Progenitor cell of endocrine pancreas (in vitro differentiated cells): ENCODE results near the gene ARRB1. TPM values are rescaled to one million over a fixed set of nuclear protein-coding genes. Genes with fewer than 3 reads are reported as not detected.
"Not testable (repeated sequence)": the region's sequence is repeated elsewhere in the genome, so short reads cannot be mapped to it uniquely, and the experiment has no call there.

Source experiments
- DNase-seq: peaks from one replicate; pipeline ENCODE4 v3.0.0; 2021; ENCODE audit warnings: low spot score; ENCODE audit not compliant: unreplicated experiment
- H3K27ac Mint-ChIP-seq: 2 replicates; pipeline ENCODE4 v1.8.0; 2021; ENCODE audit warnings: mild to moderate bottlenecking, moderate library complexity, mixed read lengths
- H3K27me3 Mint-ChIP-seq: 2 replicates; pipeline ENCODE4 v1.8.0; 2021; ENCODE audit warnings: mixed read lengths
- H3K36me3 Mint-ChIP-seq: 2 replicates; pipeline ENCODE4 v1.8.0; 2022; ENCODE audit warnings: mixed read lengths; ENCODE audit not compliant: insufficient read depth
- H3K4me1 Mint-ChIP-seq: 2 replicates; pipeline ENCODE4 v1.8.0; 2021; ENCODE audit warnings: low read depth, mixed read lengths
- H3K4me3 Mint-ChIP-seq: 2 replicates; pipeline ENCODE4 v1.8.0; 2021; ENCODE audit warnings: low read depth, mild to moderate bottlenecking, moderate library complexity, mixed read lengths
- H3K9me3 Mint-ChIP-seq: 2 replicates; pipeline ENCODE4 v1.8.0; 2021; ENCODE audit warnings: low read depth, mixed read lengths
- total RNA-seq: library from RNA; stranded (reverse); gene quantifications from 2 replicates; pipeline ENCODE4 v1.2.1, GENCODE V29; 2021
- TF ChIP-seq, protein P1 (sequence below): fragments of 200-600 bp; sonication (generic); IDR thresholded peaks from one replicate; pipeline ENCODE4 v1.5.0; 2021; ENCODE audit warnings: antibody characterized with exemption, mild to moderate bottlenecking; ENCODE audit not compliant: unreplicated experiment

Gene ARRB1
- total RNA-seq, 1 donor from 2014 or later: 32.5 TPM

- Mint-ChIP-seq H3K27me3 (no peaks in the 10 kb centered on the region), H3K36me3 (peaks cover 2% of the 10 kb centered on the region), H3K27ac (no peak overlapping the region), H3K9me3 (peaks cover 3% of the 10 kb centered on the region), H3K4me1 (no peaks in the 10 kb centered on the region), H3K4me3 (no peak overlapping the region)
- TF ChIP-seq, protein P1, sequence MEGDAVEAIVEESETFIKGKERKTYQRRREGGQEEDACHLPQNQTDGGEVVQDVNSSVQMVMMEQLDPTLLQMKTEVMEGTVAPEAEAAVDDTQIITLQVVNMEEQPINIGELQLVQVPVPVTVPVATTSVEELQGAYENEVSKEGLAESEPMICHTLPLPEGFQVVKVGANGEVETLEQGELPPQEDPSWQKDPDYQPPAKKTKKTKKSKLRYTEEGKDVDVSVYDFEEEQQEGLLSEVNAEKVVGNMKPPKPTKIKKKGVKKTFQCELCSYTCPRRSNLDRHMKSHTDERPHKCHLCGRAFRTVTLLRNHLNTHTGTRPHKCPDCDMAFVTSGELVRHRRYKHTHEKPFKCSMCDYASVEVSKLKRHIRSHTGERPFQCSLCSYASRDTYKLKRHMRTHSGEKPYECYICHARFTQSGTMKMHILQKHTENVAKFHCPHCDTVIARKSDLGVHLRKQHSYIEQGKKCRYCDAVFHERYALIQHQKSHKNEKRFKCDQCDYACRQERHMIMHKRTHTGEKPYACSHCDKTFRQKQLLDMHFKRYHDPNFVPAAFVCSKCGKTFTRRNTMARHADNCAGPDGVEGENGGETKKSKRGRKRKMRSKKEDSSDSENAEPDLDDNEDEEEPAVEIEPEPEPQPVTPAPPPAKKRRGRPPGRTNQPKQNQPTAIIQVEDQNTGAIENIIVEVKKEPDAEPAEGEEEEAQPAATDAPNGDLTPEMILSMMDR: no peak
- DNase-seq: no peak
Observed at GRCh38 chr11:75365711-75366181, 14.3 kb upstream of the ARRB1 start.

- H3K36me3 Mint-ChIP-seq, H3K27ac Mint-ChIP-seq, H3K4me1 Mint-ChIP-seq, DNase-seq, H3K27me3 Mint-ChIP-seq, H3K9me3 Mint-ChIP-seq, H3K4me3 Mint-ChIP-seq: not testable (repeated sequence)
Observed at GRCh38 chr11:75362285-75362684, 10.8 kb upstream of the ARRB1 start.

GRCh38 chr11:75356613-75357012 is 5.2 kb upstream of the ARRB1 start:
- Mint-ChIP-seq H3K27ac (no peak overlapping the region), H3K4me3 (no peak overlapping the region), H3K36me3 (no peaks in the 10 kb centered on the region), H3K9me3 (no peaks in the 10 kb centered on the region), H3K4me1 (peaks cover 4% of the 10 kb centered on the region), H3K27me3 (peaks cover 8% of the 10 kb centered on the region)
- DNase-seq: no peak
- TF ChIP-seq, protein P1: no peak

DNA sequence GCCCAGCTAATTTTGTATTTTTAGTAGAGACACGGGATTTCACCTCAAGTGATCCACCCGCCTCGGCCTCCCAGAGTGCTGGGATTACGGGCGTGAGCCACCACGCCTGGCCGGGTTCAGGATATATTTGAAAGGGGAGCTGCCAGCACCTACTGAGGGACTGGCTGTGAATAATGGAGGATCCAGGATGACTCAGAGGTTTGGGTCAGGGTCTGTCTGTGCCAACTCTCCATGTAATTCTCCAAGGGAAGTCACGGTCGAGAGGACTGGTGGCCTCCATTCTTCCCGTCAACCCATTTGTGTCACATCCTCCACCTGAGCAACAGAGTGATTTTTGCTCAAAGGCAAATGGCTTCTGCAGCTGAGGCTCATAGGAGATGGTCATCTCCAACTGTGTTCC is 3.6 kb upstream of the ARRB1 start:
- TF ChIP-seq, protein P1: no peak
- H3K36me3 Mint-ChIP-seq: no peaks in the 10 kb centered on the region
- peaks cover 14% of the 10 kb centered on the region for H3K4me1 Mint-ChIP-seq
- no peak overlapping the region for H3K4me3 Mint-ChIP-seq
- no peak overlapping the region for H3K27ac Mint-ChIP-seq
- DNase-seq: no peak
- H3K27me3 Mint-ChIP-seq: peaks cover 8% of the 10 kb centered on the region
- H3K9me3 Mint-ChIP-seq: no peaks in the 10 kb centered on the region

DNA sequence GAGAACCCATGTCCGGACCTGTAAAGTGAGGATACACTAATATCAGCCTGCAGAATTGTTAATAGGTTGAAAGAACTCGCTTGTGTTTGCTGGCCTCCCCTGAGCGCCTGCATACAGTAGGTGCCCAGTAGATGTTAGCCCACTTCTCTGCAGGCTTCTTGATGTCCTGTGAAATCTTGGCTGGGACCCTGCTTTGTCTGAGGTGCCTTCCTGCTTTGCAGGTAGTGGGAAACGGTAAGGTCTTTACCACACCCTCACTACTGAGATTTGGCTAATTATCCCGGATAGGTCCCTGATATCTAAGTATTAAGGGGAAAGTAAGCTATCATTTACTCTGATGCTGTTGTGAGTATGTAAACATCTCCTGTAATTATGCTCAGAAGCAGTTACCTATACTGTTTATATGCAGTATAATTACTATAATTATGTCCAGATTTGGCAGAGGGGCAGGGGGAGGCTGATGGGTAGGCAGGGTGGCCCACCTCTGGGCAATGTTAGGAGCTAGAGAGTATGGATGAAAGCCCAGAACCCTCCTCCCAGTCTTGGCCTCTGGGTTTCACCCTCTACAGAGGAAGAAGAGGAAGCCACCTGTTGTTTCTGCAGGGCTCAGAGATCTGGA is 1.2 kb upstream of the ARRB1 start:
- H3K36me3 Mint-ChIP-seq: no peaks in the 10 kb centered on the region

More for the DNA sequence above, 1.2 kb upstream of the ARRB1 start:
- no peak for DNase-seq
- Mint-ChIP-seq H3K4me3 (peak overlapping the region; percentile 80), H3K27ac (peak overlapping the region; percentile 97), H3K9me3 (no peaks in the 10 kb centered on the region), H3K4me1 (peaks cover 29% of the 10 kb centered on the region), H3K27me3 (peaks cover 8% of the 10 kb centered on the region)
- TF ChIP-seq, protein P1: no peak
